GM19468 (cell line): ENCODE results near the gene ATP1B1.
A peak's percentile ranks its signal among the peaks of the same experiment; 100 is the strongest.
"Not testable (repeated sequence)": the region's sequence is repeated elsewhere in the genome, so short reads cannot be mapped to it uniquely, and the experiment has no call there.

Experiments used
- ATAC-seq: cut with Tn5 transposase; IDR thresholded peaks from one replicate; pipeline ENCODE4 v1.9.1; 2021; ENCODE audit warnings: mild to moderate bottlenecking, moderate library complexity, moderate number of reproducible peaks; ENCODE audit not compliant: unreplicated experiment; ENCODE audit errors: extremely low read depth

Gene ATP1B1

DNA sequence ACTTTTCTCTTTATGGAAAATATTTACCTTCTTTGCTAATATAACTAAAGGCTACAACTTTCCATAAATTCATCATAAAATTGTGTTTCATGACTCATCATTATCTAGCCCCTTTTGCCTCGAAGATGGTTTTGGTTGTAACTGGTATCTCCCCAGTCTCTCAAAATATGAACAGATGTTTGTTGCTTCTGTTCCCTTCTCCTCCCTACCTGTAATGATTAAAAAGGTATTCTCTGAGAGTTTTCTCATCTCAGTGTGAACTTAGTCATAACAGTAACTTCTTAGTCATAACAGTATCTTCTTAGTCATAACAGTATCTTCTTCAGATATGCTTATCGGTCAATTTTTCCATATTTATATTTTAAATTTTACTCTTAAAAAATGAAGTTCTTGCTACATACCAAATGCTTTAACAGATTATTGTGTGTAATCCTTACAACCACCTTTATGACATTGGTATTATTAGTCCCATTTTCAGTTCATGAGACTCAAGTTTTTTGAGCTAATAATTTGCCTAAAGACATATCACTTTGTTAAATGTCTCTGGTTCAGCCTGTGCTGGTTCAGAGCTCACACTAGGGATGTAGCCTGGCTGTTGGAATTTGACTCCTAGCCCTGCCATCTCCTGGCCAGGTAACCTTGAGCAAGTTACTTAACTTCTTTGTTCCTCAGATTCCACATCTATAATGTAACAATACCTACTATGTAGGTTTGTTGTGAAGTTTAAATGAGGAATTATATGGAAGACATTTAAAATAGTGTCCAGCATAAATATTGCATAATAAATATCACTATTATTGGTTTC, 32.6 kb downstream of the ATP1B1 start:
- peak; percentile 68 for ATAC-seq

DNA sequence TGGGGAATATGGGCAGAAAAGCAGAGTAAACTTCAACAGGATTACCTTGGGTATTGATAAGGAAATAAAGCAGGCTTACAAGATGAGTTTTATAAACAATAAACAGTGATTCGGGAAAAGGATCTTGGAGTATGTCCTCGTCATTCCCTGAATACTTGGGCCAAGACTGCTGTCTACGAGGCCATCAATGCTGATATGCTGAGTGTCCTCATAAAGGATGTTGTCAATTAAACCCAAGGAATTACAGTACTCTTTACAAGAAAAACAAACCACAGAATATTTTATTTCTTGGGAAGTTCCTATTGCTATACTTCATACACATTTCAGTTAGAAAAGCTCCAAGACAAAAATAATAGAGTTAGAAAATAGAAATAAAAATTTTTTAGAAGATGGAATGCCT, 34.9 kb downstream of the ATP1B1 start:
- ATAC-seq, result no peak

DNA sequence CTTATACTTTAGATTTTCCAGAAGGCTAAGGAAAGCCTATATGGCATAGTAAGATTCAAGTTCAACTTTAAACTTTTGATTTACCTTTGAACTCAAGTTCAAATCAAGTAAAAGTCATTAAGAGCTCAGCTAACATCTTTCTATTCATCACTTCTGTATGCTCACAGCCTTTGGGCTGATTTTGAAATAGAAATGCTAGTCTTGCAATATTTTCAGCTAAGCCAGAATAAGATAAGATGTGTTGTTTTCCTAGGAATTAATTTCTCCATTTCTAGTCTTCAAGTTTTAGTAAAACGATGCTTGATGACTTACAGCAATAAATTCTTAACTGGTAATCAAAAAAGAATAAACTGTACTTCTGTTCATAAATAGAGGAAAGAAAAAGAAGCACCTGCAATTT, 35.6 kb downstream of the ATP1B1 start:
- ATAC-seq, result no peak

DNA sequence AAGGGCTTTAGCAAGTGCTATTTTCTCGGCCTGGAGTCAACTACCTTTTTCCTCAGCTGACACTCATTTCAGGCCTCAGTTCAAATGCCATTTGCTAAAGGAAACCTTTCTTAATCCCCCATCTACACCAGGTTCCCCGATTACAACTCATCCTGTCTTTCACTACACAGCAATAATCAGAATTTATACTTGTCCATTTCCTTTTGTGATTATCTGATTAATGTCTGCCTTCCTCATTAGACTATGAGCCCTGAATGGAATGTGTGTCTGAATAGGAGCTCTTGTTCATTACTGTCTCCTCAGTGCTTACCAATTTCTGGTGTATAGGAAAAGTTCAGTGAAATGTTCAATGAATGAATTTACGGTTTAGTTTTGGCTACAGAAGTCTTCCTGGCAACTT, 36.9 kb downstream of the ATP1B1 start:
- ATAC-seq, result no peak

DNA sequence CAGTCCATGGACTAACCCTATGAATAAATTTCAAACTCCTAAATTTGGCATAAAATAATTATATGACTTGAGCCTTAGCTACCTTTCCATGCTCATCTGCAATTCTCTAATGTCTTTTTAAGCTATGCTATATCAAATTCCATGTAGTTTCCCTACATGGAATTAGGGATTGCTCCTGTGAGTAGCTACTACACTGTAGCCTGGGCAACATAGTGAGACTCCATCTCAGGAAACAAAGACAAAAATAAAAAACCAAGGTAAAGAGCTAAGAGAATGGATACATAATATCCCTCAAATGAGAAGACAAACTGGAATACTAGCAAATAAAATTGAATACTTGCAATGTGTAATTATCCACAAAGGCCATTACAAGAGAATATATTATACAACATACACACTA, 37.5 kb downstream of the ATP1B1 start:
- no peak for ATAC-seq

DNA sequence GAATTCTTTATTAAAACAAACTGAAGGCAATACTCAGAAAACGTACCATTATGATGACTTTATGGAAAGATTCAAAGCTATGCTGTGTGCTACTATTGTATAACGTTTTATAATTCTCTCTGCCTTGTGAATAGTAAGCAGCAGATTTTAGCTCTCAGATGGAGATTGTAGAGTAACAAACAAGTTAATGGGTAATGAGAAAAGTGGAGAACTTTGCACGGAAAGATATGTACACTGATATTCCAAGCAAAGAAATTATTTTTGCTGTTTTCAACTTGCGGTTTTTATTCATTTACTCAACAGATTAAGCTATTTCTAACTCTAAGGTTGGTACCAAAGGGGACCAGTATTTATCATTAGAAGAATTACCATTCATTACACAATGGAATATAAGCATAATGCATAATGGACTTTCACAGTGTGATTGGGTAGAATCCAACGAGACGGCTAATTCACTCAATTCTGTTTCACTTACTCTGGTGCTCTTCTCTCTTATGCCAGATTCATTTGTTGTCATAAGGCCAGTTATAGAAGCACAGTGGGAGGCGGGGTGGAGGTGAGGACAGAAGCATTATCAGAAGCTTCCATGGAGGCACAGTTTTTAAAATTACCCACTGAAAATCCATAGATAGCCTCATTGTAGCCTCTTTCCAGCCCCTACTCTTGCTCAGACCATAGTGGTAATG, 38.6 kb downstream of the ATP1B1 start:
- ATAC-seq, result no peak

DNA sequence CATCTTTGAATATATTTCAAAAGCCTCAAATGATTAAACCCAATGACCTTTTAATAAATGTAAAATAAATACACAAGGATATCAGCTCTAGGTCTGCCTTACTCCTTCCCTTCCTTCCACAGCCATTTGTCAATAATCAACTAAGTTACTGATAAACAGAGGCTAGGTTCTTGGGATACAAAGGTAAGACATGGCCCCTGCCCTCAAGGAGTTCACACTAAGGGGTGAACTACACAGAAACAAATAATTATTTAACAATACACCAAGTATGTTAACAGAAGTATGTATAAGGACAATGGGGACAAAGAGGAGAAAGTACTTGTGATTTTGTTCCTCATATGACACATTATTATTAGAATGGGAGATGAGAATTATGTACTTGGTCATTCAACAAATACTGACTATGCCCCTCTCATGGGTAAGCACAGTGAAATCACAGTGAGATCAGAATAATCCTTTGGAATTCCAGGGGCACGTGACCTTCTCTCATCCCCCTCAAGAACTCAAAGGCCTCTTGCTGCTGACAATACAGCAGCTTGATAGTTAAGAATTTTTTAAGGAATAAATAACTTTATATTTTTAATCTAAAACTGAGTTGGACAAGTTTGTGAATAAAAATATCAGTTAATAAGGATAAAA, 40.2 kb downstream of the ATP1B1 start:
- no peak for ATAC-seq

DNA sequence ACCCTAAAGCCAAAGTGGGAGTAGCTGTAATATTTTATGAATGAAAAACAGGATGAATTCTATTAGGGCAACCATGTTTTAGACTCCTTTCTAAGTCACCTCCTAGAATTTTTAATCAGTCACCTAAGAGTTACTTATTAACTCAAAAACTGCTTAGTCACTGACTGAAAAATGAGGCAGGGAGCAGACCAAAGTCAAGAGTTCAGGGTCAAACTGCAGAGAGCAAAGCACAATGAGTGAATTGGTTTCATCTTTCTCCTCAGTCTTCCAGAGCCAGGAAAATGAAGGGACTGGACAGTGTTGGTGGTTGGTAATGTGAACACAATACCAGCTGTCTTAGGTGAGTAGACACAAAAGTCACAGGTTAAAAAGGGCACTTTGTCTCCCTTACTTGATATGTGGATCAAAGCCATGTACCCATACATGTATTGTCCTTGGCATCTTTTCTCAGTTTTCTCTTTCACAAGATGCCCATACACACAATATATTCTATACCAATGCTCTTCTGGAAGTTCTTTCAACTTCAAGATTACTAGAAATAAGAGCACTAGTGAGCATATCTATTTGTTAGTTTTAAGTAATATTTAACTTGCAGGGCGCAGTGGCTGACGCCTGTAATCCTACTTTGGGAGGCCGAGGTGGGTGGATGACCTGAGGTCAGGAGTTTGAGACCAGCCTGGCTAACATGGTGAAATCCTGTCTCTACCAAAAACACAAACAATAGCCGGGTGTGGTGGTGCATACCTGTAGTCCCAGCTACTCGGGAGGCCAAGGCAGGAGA, 42.2 kb downstream of the ATP1B1 start:
- no peak for ATAC-seq

DNA sequence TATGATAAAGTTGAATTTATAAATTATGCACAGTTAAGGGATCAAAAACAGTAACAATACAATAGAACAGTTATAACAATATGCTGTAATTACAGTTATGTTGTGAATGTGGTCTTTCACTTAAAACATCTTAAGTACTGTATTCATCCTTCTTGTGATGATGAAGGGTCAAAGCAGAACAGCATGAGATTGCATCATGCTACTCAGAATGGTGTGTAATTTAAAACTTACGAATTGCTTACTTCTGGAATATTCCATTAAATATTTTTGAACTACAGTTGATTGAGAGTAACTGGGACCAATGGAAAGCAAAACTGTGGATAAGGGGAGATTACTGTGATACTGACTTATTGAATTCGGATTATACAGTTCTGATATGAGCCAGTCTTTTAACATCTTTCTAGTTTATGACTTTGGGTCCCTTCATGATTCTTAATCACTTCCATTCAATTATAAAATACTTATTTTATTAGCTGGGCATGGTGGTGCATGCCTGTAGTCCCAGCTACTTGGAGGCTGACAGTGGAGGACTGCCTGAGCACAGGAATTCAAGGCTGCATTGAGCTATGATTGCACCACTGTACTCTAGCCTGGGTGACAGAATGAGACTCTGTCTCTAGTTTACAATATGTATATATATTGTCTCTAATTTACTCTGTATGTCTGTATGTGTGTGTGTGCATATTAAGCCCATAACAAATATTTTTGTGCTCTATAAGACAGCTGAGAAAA, 43.2 kb downstream of the ATP1B1 start:
- no peak for ATAC-seq

DNA sequence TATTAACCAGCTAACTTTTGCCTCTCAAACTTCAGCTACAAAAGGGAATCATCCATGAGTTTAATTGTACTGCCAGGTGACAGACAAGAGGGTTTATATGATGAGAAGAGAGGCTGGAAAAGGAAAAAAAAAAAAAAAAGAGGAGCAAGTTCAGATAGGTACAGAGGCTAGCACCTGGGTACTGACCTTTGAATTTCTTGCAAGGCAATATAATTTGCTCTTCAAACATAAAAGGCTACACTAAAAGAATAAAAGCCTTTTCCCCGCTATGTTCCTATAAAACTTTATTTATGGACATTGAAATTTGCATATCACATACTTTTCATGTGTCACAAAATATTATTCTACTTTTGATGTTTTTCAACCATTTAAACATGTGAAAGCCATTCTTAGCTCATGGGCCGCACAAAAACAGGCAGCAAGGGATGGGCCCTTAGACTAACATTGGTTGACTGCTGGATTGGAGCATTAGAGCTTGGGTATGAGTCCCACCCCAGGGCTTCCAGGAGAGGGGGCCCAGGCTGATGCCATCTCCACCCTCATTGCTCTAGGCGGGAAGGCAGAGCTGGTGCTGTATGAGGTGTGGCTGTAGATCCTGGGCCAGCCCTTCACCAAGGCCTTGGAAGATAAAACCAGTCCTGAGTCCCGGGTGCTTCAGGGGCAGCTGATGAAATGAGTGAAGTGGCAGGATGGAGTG, 44.3 kb downstream of the ATP1B1 start:
- ATAC-seq, result no peak

DNA sequence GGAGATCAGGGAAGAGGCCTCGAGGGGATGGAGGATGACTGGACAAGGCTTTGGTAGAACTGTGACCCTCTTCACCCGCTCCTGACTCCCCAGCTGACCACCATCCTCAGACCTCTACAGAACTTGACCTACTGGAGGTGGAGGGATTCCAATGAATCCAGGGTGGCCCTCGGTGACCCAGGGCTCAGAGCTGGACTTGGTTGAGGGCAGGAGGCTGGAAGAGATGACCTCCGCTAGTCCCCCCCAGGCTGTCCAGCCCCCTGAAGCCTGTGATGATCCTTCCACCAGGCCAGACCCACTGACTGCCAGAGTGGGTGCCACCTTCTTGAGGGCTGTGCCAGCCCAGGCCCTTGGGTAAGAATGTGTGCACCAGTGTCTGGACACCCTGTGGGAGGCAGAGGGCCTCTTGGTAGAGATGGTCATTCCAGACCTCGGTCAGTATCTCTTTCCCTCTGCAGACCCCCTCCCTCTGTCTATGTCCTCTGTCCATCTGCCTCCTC, 44.9 kb downstream of the ATP1B1 start:
- no peak for ATAC-seq

DNA sequence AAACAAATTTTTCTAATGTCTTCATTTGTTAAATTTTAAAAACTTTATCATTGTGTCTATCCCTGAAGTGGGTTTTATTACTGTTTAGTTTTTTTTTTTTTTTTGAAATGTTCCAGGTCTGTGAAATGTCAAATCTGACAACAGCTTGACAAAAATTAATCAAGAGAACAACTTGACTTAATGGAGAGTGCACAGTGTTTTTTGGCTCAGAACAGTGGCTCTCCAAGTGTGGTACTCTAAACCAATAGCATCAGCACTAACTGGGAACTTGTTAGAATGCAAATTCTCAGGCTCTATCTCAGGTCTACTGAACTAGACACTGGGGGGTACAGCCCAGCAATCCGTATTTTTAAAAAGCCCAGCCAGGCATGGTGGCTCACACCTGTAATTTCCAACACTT, 49.2 kb downstream of the ATP1B1 start:
- ATAC-seq, result no peak

DNA sequence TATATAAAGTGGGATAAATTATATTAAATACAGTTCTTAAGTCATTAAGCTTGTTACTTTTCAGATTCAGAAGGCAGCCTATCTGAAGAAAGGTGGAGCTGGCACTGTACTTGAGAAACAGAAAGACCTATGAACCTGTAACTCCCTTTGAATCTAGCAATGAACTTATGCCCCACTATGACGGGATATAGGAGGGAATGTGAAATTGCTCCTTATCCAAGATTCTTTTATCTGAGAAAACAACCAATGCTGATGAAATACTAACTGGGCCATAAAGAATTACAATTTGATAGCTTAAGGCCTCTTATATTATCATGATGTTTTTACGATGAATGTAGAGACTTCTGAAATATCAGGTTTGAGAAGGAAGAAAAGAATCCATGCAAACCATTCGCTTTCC, 50.1 kb downstream of the ATP1B1 start:
- no peak for ATAC-seq

DNA sequence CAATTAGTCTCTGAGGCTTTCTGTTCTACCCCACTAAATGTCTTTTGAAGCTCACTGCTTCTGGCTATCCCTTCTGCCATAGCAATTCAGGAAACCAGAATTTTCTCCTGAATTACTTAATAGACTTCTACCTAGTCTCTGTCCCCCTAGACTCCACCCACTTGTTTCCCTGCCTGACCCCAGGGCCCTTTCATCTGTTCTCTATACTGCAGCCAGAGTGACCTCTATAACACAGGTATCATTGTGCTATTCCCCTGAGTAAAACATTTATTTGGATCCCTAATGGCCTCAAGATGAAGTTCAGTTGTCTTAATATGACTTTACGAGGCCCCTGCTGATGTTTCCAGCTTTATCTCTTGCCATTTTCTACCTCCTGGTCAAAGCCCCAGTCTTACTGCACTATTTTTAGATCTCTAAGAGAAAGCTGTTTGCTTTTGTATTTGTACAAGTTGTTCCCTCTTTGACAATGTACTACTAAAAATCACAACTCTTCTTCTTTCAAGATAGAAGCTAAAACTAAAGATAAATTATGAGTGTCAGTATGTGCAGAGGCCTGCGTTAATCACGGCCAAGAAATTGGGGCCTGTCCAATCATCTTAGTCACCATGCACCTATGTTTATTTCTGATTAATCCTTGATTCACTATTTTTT, 54.5 kb downstream of the ATP1B1 start:
- no peak for ATAC-seq

DNA sequence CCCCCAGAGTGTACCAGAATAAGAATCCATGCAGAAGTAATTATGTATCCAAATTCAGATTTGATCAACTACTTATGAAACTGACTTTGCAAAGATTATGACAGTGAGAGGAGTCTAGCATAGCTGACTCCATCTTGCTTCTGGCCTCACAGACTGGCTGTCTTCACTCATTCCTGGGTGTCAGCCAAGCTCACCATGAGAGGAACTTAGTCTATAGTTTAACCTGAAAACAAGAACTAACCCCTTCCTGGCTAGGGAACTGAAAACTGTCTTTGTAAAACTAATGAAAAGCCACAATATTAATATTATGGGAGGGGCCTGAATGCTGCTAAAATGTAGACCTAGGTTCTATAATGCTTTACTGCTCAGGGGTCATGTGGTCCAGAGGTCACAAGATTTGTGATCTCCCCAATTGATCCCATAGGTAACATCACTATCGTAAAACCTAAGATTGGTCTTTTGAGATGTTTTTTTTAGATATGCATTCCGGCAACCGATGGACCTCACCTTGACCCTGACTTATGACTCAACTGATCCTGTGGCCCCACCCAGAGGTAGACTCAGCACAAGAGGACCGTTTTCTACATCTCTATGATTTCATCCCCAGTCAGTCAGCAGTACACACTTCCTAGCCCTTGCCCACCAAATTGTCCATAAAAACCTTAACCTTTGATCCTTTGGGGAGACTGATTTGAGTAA, 55.2 kb downstream of the ATP1B1 start:
- ATAC-seq, result peak; percentile 50

DNA sequence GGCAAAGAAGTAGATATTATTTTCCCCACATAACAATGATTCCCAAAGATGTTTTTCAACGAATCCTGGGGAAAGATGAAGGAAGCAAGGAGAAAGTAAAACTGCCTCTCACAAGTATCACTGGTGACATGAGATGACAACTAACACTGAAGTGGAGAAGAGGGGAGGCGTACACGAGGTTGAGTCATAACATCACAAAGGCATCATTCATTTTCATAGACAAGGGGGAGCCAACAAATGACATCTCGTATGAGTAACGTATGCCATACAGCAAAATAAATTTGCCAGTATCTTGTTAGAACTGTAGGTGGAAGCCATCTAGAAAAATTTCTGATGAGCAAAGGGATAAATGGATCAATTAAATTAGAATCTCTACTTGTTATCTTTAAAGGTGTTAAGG, 56.6 kb downstream of the ATP1B1 start:
- ATAC-seq, result no peak

DNA sequence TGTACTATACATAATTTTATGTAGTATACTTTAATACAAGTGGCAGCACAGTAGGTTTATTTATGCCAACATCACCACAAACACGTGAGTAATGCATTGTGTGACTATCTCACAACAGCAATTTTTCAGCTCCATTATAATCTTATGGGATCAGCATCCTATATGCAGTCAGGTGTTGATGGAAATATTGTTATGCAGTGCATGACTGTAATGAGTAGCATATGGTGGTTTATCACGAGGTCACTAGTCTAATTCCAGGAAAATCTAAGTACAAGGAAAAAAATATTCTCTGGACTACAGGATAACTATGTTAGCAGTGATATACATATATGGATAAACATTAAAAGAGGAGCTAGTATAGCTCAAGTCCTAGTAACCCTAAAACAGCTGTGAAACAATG, 69.0 kb downstream of the ATP1B1 start:
- no peak for ATAC-seq

DNA sequence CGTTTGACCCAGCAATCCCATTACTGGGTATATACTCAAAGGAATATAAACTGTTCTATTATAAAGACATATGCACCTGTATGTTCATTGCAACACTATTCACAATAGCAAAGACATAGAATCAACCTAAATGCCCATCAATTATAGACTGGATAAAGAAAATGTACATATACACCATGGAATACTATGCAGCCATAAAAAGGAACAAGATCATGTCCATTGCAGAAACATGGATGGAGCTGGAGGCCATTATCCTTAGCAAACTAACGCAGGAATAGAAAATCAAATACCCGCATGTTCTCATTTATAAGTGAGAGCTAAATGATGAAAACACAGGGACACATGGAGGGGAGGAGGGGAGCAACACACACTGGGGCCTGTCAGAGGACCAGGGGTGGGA, 72.9 kb downstream of the ATP1B1 start:
- not testable (repeated sequence) for ATAC-seq
